NCI-H1436 treated with DMSO at 0.1 percent for 48 hours (cell line): ENCODE results near the gene TRPT1.

Experiments
- DNase-seq: peaks from one replicate; lab custom pipeline; 2025; lab: John Stamatoyannopoulos, UW

The TRPT1 gene

GRCh38 chr11:64208086-64208795 lies 17.7 kb downstream of the TRPT1 start:
- DNase-seq = no peak

- DNase-seq = no peak
These were observed 18.5 kb downstream of the TRPT1 start for GRCh38 chr11:64207256-64208085.

- no peak for DNase-seq
These were observed 19.3 kb downstream of the TRPT1 start, which contains the start of gene FERMT3 for GRCh38 chr11:64206457-64207255. Gene FERMT3 (plus strand): TSS chr11:64206721. CDS start chr11:64207365, 644 bp downstream.

GRCh38 chr11:64204464-64204989 lies 21.5 kb downstream of the TRPT1 start:
- DNase-seq = peak; percentile 38

GRCh38 chr11:64204080-64204440 lies 21.9 kb downstream of the TRPT1 start:
- no peak for DNase-seq

- DNase-seq = no peak
These were observed 22.4 kb downstream of the TRPT1 start for GRCh38 chr11:64203421-64204079.

GRCh38 chr11:64202992-64203391 lies 23.0 kb downstream of the TRPT1 start:
- DNase-seq = no peak

GRCh38 chr11:64201543-64201942 lies 24.4 kb downstream of the TRPT1 start:
- no peak for DNase-seq

- no peak for DNase-seq
These were observed 27.5 kb downstream of the TRPT1 start for GRCh38 chr11:64198511-64198910.

GRCh38 chr11:64196626-64197025 lies 29.4 kb downstream of the TRPT1 start:
- no peak for DNase-seq

GRCh38 chr11:64192434-64192833 lies 33.6 kb downstream of the TRPT1 start:
- no peak for DNase-seq

GRCh38 chr11:64186492-64187165 lies 39.4 kb downstream of the TRPT1 start:
- DNase-seq = no peak

GRCh38 chr11:64185693-64186491 lies 40.1 kb downstream of the TRPT1 start, which contains the start of gene STIP1:
Gene STIP1 (plus strand): TSS chr11:64186171. CDS start chr11:64186262, 91 bp downstream.
- peak; percentile 100 for DNase-seq

- no peak for DNase-seq
These were observed 40.8 kb downstream of the TRPT1 start for GRCh38 chr11:64185175-64185692.

- no peak for DNase-seq
These were observed 42.1 kb downstream of the TRPT1 start for GRCh38 chr11:64183890-64184289.

GRCh38 chr11:64181506-64182411 lies 44.2 kb downstream of the TRPT1 start:
- DNase-seq = no peak

GRCh38 chr11:64180891-64181290 lies 45.1 kb downstream of the TRPT1 start:
- DNase-seq = no peak

GRCh38 chr11:64178951-64179639 lies 46.9 kb downstream of the TRPT1 start:
- DNase-seq = no peak
